ENCODE data around the gene ALDOC. TPM values are rescaled to one million over a fixed set of nuclear protein-coding genes. Genes with fewer than 3 reads are reported as not detected.

The ALDOC gene
- total RNA-seq, 1 experiment from 2014 or later = 2.4 TPM

- DNase-seq (ENCODE audit: low read depth) = peak; percentile 80
Measured at GRCh38 chr17:28552176-28552999, 24.3 kb downstream of the ALDOC start, which contains the start of gene UNC119. TSS of gene UNC119 (minus strand) at chr17:28552624. CDS start at chr17:28552557, 67 bp downstream.

DNA sequence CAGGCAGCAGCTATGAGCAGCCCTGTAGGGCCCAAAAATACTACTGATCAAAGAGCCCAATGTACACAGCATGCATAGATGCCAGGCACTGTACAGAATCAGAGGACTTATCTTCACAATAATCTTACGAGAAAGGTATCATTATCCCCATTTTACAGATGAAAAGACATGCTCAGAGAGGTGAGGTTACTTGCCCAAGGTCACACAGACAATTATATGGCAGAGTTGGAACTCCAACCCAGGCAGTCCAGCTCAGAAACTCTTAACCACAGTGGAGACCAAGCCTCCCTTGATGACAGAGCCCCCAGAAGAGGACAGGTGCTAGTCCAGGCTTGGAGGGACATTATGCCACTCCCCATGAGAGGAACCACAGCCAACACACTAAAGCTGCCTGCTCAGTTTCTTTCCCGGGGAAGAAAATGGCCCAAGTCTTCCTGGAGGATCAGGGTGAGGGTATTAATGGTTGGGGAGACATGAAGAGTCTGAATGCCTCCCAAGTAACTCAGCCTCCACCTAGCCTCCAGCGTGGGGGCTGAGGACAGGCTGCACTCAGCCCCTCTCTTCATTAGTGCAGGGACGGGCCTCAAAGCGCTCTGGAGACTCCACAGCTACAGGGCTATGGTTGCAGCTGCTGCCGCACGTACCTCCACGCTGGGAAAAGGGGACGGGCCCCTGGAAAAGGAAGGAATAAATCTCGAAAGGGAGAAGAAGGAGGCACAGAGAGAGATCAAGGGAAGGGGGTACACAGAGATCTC lies 25.1 kb downstream of the ALDOC start:
- no peak for DNase-seq (ENCODE audit: low read depth)

GRCh38 chr17:28550858-28551257 lies 25.8 kb downstream of the ALDOC start:
- no peak for DNase-seq (ENCODE audit: low read depth)

GRCh38 chr17:28549236-28550132 lies 27.2 kb downstream of the ALDOC start:
- no peak for DNase-seq (ENCODE audit: low read depth)

DNA sequence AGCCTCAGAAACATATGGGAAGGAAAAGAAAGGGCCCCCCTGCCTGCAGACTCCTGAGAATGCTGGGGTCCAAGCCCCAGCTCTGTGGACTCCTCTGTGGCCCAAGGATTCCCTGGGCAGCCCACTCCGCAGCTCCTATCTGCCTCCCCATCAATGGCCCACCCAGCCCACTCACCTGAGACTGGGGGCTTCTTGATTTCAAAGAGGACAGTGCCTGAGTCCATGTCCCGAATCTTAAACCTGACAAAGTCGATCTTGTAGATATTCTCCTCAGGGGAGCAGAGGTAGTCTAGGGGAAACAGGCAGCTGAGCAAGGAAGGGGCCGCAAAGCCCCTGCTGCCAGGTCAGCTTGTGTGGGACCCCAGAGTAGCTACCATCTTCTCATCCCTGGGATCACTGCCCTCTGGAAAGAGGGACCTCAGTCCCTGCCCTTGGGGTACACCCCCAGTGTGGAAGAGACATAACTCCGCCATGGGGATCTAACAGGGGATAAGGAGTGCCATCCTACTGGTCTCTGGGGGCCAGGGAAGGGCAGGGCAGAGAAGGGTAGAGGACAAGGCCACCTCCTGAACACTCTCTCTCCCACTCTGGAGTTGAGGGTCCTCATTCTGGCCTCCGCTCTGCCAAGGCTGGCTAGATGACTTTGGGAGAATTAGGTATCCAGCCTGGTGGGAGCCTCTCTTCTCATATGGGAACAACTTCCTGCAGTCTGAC lies 28.1 kb downstream of the ALDOC start:
- DNase-seq (ENCODE audit: low read depth) = no peak

- DNase-seq (ENCODE audit: low read depth) = peak; percentile 80
Measured at GRCh38 chr17:28547623-28548416, 28.9 kb downstream of the ALDOC start.

DNA sequence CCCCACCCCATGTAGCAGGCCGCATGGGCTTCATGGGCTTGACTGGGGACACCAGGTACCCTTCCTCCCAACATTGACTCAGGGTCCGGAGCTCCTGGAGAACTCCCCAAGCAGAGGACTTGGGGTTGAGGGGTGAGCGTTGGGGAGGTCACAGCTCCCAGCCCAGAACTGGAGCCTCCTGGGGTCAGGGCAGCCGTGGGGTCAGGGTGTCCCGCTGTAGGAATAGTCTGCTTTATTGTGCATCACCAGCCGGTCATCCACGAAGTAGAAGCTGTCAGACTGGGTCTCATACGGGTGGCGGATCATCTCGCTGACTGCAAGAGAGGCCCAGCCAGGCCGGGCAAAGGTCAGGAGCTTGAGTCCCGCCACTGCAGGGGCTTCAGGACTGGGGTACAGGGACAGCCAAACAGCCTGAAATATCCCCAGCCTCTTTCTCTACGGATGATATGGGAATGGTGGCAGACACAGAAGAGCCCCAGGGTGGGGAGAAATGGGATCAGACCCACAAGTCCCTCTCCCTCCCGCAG lies 29.5 kb downstream of the ALDOC start:
- DNase-seq (ENCODE audit: low read depth) = no peak

DNA sequence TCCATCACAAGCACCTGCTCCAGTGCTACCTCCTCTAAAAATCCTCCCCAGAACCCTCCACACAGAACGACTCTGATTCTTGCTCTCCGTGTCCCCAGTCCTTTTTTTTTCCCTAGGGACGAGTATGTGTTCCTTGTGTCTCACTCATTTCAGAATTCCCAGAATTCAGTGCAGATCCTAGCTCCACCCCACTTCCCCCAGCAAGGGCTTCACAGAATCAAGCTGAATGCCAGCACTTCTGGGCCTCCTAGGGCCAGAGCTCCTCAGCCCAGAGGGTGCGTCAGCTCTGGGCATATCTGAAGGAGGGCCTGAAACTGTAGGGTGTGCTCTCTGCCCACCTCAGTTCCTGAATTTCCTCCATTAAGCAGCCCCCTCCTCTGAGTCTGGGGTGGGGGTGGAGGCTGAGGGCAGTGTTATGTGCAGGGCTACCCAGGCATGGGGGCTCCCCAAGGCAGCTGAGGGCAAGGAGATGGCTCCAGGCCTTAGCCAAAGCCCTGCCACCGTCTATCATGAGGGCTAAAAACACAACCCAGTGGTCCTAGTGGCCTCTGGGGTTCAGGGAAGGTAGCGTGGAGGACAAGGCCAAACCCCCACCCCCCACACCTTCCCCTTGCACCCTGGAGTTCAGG lies 30.8 kb downstream of the ALDOC start:
- DNase-seq (ENCODE audit: low read depth) = no peak

DNA sequence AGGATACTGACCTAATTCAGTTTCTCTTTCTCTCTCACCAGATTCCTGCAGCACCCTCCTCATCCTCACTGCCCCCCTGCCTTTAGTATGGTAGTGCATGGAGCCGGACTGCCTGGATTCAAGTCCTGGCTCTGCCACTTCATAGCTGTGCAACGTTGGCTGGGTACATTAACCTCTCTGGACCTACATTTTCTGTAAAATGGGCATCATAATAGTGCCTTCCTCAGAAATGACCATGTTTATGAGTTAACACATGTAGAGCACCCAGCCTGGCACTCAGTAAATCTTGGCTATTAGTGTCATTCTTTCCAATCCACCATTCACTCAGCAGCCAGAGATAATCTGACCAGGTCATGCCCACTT lies 31.6 kb downstream of the ALDOC start:
- no peak for DNase-seq (ENCODE audit: low read depth)

DNA sequence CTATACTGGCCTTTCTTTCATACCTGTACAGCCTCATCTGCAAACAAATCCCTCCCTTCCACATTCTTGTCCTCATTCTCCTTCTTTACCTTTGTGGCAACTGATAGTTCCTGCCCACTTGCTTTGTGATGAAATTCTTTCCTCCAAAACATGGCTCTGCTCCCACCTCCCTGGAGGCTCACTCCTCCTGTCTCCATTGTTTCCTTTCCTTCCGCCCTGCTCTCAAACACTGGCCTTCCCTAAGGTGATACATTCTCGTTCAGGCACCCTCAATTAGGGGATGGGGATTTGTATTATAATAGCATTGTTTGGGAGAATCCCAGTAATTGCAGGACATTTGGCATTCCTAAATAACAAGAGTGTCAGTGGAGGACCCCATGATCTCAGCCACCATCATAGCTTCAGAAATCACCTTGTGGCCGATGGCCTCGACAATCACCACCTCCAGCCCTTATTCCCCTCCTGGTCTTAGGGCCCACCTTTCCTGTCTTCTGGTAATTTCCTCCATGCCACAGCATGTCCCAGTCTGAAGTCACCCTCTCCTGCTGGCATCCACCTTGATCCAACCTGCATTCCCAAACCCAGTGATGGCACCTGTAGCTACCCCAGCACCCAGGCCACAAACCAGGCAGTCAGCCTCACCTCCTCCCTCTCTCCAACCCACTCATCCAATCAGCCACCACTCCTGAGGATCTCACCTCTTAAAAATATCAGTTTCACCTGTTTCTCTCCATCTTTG lies 32.1 kb downstream of the ALDOC start:
- no peak for DNase-seq (ENCODE audit: low read depth)

DNA sequence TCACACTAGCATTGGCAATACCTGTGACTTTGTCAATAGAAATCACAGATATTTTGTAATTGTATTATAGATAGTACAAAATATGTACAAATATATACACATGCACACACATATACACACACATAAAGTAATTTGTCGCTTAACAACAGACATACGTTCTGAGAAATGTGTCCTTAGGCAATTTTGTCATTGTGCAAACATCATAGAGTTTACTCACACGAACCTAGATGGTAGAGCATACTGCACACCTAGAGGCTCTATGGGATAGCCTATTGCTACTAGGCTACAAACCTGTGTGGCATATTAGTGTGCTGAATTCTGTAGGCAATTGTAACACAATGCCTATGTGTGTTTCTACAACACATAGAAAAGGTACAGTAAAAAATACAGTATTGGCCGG lies 35.3 kb downstream of the ALDOC start:
- DNase-seq (ENCODE audit: low read depth) = no peak

DNA sequence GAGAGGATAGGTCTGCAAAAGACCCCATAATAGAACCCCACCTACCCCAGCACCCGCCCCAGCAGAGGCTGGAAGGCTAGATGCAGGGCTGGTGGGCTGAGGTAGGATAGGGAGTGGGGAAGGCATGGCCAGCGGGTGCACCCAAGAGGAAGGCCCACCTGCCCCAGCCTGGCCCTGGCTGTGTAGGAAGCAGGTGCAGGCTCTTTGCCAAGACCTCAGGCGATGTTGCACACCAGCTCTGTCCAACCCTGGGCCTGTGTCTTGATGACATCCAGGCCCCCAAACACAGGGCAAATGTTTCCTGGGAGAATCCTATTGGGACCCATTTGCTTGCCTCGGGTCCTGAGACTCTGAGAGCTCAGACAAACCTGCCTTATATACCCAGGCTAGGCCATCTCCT lies 36.5 kb downstream of the ALDOC start:
- DNase-seq (ENCODE audit: low read depth) = no peak

DNA sequence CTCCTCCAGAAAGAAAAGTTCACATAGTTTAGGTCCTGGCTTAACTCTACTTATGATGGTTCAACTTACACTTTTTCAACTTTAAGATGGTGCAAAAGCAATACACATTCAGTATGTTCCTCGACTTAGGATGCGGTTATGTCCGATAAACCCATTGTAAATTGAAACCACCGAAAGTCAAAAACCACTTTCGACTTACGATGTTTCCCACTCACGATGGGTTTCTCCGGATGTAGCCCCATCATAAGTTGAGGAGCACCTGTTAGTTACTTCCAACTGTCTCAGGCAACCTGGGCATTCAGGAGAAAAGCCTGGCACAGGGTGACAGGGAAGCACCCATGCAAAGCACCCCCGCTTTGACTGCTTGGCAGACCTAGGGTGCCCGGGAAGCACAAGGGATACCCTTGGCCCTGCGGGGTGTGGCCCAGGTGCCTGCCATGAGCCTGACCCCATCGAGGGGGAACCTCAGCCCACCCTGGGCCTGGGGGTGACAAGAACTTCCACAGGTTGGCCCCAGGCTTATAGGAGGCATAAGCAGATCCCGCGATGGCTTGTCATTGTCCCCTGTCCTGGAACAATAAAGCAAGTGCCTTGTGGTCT lies 38.3 kb downstream of the ALDOC start:
- no peak for DNase-seq (ENCODE audit: low read depth)

DNA sequence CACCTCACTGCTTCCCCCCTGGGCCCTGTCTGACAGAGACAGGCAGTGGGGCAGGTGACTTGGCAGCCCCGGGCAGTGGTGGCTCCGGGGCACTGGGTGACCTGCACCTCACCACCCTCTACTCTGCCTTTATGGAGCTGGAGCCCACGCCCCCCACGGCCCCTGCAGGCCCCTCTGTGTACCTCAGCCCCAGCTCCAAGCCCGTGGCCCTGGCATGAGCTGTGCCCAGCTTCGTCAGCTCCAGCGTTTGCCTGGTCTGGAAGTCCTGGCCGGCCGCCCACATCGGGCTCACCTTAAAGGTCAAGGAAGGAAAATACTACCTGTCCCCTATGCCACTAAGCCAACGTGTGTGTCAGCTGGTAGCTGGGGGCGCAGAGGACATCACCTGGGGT lies 39.5 kb downstream of the ALDOC start:
- DNase-seq (ENCODE audit: low read depth) = no peak

- no peak for DNase-seq (ENCODE audit: low read depth)
Measured at GRCh38 chr17:28536532-28537218, 40.0 kb downstream of the ALDOC start.

DNA sequence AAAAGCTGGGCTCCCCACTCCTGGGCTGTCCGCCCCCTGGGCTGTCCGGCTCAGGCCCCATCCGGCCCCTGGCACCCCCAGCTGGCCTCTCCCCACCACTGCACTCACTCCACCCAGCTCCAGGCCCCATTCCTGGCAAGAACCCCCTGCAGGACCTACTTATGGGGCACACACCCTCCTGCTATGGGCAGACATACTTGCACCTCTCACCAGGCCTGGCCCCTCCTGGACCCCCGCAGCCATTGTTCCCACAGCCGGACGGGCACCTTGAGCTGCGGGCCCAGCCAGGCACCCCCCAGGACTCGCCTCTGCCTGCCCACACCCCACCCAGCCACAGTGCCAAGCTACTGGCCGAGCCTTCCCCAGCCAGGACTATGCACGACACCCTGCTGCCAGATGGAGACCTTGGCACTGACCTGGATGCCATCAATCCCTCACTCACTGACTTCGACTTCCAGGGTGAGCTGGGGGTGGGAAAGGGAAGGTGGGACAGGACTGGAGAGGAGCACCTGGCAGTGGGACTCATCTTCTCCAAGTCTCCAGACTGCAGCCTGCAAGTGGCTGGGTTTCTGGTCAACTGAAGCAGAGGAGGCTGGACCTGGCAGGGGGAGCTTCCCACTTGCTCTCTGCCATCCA lies 41.8 kb downstream of the ALDOC start:
- DNase-seq (ENCODE audit: low read depth) = no peak

DNA sequence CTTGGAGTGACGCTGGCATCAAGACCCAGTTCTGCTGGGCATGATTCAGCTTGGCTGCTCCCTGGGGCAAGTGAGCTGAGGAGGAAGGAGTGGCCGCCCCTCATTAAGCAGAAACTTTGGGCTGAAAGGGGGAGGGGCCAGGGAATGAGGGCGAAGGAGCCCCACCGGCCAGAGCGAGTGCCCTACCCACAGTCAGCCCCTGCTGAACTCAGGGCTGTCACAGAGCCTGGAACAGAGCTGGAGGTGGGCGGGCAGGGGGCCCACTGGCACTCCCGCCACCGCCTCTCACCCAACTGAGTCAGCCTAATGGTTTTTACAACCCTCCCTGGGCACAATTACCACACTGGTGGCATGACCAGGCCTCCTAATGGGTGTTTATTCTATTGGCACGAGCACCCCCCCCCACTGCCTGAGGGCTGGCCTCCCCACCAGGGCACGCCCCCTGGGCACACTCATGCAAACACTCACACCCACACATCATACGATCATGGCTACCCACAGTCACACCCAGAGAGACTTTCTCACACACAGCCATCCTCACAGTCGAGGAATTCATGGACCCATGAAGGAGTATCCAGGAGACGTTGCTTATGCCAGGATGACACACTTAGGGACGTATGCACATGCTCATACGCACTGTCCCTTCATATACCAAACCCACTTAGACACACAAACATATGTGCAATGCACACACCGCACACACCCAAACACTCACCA lies 43.4 kb downstream of the ALDOC start:
- peak; percentile 70 for DNase-seq (ENCODE audit: low read depth)
